Measurements from ENCODE around the gene DCDC2B.

DCDC2B gene

DNA sequence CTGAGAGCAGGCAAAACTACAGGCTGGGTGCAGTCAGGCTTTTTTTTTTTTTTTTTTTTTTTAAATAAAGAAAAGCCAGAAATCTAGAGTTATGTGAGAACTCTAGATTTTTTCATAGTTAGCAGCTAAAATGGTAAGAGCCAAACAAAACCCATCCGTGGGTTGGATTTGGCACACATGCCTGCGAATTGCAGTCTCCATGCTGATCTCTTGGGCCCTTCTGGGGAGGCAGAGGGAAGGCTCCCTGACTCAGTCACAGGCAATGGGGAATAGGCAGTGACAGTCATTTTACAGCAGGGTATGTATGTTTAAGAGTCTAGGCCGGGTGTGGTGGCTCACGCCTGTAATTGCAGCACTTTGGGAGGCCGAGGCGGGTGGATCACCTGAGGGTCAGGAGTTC lies 26.8 kb upstream of the DCDC2B start:
- TF ChIP-seq CEBPB (IDR thresholded peaks at IDR 0.05), result no peak
- TF ChIP-seq EP300 (IDR thresholded peaks at IDR 0.05; ENCODE audit: borderline replicate concordance), result no peak
- no peak for TF ChIP-seq TCF12 (IDR thresholded peaks at IDR 0.05; ENCODE audit: low read depth)
- TF ChIP-seq, protein P1, sequence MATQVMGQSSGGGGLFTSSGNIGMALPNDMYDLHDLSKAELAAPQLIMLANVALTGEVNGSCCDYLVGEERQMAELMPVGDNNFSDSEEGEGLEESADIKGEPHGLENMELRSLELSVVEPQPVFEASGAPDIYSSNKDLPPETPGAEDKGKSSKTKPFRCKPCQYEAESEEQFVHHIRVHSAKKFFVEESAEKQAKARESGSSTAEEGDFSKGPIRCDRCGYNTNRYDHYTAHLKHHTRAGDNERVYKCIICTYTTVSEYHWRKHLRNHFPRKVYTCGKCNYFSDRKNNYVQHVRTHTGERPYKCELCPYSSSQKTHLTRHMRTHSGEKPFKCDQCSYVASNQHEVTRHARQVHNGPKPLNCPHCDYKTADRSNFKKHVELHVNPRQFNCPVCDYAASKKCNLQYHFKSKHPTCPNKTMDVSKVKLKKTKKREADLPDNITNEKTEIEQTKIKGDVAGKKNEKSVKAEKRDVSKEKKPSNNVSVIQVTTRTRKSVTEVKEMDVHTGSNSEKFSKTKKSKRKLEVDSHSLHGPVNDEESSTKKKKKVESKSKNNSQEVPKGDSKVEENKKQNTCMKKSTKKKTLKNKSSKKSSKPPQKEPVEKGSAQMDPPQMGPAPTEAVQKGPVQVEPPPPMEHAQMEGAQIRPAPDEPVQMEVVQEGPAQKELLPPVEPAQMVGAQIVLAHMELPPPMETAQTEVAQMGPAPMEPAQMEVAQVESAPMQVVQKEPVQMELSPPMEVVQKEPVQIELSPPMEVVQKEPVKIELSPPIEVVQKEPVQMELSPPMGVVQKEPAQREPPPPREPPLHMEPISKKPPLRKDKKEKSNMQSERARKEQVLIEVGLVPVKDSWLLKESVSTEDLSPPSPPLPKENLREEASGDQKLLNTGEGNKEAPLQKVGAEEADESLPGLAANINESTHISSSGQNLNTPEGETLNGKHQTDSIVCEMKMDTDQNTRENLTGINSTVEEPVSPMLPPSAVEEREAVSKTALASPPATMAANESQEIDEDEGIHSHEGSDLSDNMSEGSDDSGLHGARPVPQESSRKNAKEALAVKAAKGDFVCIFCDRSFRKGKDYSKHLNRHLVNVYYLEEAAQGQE (IDR thresholded peaks at IDR 0.05; ENCODE audit: low read depth), result no peak
- TF ChIP-seq USF1 (IDR thresholded peaks at IDR 0.05), result no peak
- TF ChIP-seq, protein P2, sequence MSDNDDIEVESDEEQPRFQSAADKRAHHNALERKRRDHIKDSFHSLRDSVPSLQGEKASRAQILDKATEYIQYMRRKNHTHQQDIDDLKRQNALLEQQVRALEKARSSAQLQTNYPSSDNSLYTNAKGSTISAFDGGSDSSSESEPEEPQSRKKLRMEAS (IDR thresholded peaks at IDR 0.05), result no peak

DNA sequence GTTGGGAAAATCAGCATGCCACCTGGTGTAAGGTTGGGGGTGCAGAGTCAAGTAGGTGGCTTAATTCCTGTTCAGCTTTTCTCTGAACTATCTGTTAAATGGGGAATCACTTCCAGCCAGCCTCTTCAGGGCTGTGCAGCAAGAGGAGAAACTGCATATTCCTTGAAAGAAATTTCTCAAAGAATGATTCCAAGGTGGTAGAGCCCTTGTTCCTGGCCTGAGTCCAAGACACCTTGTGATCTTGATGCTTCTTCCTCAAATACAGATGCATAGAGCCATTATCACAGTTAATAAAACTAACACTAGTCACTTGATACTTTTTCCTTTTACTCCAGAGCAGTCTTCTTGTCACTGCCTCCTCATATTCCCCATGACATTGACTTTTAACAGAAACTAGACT lies 24.2 kb upstream of the DCDC2B start:
- TF ChIP-seq EGR1 (IDR thresholded peaks at IDR 0.05) (no peak), EP300 (IDR thresholded peaks at IDR 0.05; ENCODE audit: borderline replicate concordance) (no peak), CEBPB (IDR thresholded peaks at IDR 0.05) (no peak), CREB1 (IDR thresholded peaks at IDR 0.05; ENCODE audit: low read depth) (no peak), ZBTB7A (IDR thresholded peaks at IDR 0.05; ENCODE audit: low read depth) (no peak)

- TF ChIP-seq, protein P1 (IDR thresholded peaks at IDR 0.05; ENCODE audit: low read depth), result no peak
- no peak for TF ChIP-seq FOXM1 (IDR thresholded peaks at IDR 0.05; ENCODE audit: borderline replicate concordance, low read depth)
- TF ChIP-seq RAD21 (IDR thresholded peaks at IDR 0.05; ENCODE audit: low read depth), result no peak
These were observed 22.8 kb upstream of the DCDC2B start for GRCh38 chr1:32186077-32186476.

DNA sequence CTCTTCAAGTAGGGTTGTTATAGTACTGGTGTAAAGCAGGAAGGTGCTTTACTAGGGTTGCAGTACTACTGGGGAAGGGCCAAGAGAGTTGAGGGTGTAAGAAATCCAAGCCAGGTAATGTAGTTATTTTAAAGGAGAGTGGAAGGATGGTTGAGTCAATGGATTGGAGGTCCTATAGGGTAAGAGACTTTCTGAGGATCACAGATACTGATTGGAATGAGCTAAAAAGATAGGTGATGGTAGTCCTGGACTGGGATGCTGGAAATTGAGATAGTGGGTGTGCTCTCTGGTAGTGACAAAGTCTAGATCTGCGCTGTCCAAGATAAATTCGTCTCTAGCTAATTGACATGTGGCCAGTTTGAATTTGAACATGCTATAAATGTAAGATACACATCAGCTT lies 22.4 kb upstream of the DCDC2B start:
- no peak for TF ChIP-seq EGR1 (IDR thresholded peaks at IDR 0.05)
- no peak for TF ChIP-seq TAF1 (IDR thresholded peaks at IDR 0.05; ENCODE audit: low read depth)

GRCh38 chr1:32187850-32188249 lies 21.0 kb upstream of the DCDC2B start:
- TF ChIP-seq, protein P2 (IDR thresholded peaks at IDR 0.05), result no peak
- TF ChIP-seq TEAD4 (IDR thresholded peaks at IDR 0.05) (no peak), RAD21 (IDR thresholded peaks at IDR 0.05; ENCODE audit: low read depth) (no peak), EGR1 (IDR thresholded peaks at IDR 0.05) (no peak)

DNA sequence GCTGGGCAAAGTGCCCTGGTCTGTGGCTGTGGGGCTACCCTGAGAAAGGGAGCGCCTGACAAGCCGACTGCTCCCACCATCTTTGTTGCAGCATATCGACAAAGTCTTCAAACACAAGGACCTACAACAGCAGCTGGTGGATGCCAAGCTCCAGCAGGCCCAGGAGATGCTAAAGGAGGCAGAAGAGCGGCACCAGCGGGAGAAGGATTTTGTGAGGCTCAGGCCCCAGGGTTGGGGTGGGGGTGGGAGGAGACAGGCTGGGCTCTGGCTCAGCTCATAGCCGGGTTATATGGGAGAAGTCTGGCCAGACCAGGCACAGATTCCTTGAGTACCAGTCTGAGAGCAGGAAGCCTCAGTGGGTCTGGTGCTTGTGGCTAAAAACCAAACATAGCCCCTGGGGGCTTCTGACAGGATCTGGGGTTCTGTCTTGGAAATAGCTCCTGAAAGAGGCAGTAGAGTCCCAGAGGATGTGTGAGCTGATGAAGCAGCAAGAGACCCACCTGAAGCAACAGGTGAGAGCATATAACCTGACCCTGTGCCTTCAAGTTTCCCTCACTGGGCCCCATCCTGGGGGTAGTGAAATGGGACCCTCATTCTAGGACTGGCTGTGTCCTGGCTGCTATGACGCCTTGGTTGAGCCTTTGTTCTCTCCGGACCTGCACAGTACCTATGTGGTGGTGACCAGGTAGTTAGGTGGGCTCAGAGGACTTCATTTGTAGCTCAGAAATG lies 16.5 kb upstream of the DCDC2B start:
- TF ChIP-seq EGR1 (IDR thresholded peaks at IDR 0.05) (no peak), RAD21 (IDR thresholded peaks at IDR 0.05; ENCODE audit: low read depth) (no peak), CEBPB (IDR thresholded peaks at IDR 0.05) (no peak), TAF1 (IDR thresholded peaks at IDR 0.05; ENCODE audit: low read depth) (no peak), FOXM1 (IDR thresholded peaks at IDR 0.05; ENCODE audit: borderline replicate concordance, low read depth) (no peak), EP300 (IDR thresholded peaks at IDR 0.05; ENCODE audit: borderline replicate concordance) (no peak), USF1 (IDR thresholded peaks at IDR 0.05) (no peak), YY1 (IDR thresholded peaks at IDR 0.05; ENCODE audit: low read depth) (no peak), ZBTB7A (IDR thresholded peaks at IDR 0.05; ENCODE audit: low read depth) (no peak), TCF12 (IDR thresholded peaks at IDR 0.05; ENCODE audit: low read depth) (no peak), CREB1 (IDR thresholded peaks at IDR 0.05; ENCODE audit: low read depth) (no peak), NFIC (IDR thresholded peaks at IDR 0.05) (no peak), TEAD4 (IDR thresholded peaks at IDR 0.05) (no peak)
- TF ChIP-seq, protein P2 (IDR thresholded peaks at IDR 0.05), result no peak
- TF ChIP-seq, protein P1 (IDR thresholded peaks at IDR 0.05; ENCODE audit: low read depth), result no peak
